Keratinocyte (primary cell): ENCODE results near the gene RAPGEF3.

ENCODE experiments used
- CTCF ChIP-seq, 3 experiments: IDR thresholded peaks in 1 of 3; conservative IDR thresholded peaks in 1 of 3; optimal IDR thresholded peaks in 1 of 3; 2 replicates in 2 of 3; 3 replicates in 1 of 3; pipeline versions ENCODE3 to v1.5.1; 2011; ENCODE audit warnings: low read length in 3 of 3, mild to moderate bottlenecking in 3 of 3, moderate library complexity in 2 of 3, control low read depth in 1 of 3, inconsistent platforms in 1 of 3; ENCODE audit not compliant: insufficient read depth in 2 of 3; ENCODE audit errors: extremely low read depth in 1 of 3
- EZH2 ChIP-seq: IDR thresholded peaks from one replicate; pipeline ENCODE4 v1.6.1; 2012; ENCODE audit warnings: inconsistent platforms, mild to moderate bottlenecking, low read length, moderate library complexity

- no peak for TF ChIP-seq CTCF (optimal IDR thresholded peaks at IDR 0.05 in 1 of 3, IDR thresholded peaks at IDR 0.05 in 1 of 3, conservative IDR thresholded peaks at IDR 0.05 in 1 of 3; ENCODE audit: extremely low read depth in 1 of 3, insufficient read depth in 2 of 3, low read length in 3 of 3)
- TF ChIP-seq EZH2: no peak
Measured at GRCh38 chr12:47781479-47782371, 23.0 kb upstream of the RAPGEF3 start.
